Subcutaneous adipose tissue (tissue), 4 donors: Measurements from ENCODE around the gene ENTPD8. TPM values are rescaled to one million over a fixed set of nuclear protein-coding genes. Genes with fewer than 3 reads are reported as not detected.

Experiments
- CTCF ChIP-seq: fragments of 450-650 bp; IDR thresholded peaks from one replicate; pipeline ENCODE4 v1.5.1; 2016; ENCODE audit warnings: low read depth, mild to moderate bottlenecking, control low read depth, antibody characterized with exemption, moderate library complexity
- total RNA-seq, 4 donors: library from RNA; depleted of rRNA; stranded (reverse); fragments of >200 nt; gene quantifications; one replicate each; pipeline ENCODE4 v1.1.0, GENCODE V29; 2016

ENTPD8 gene
- total RNA-seq, 4 donors from 2014 or later, result not detected

GRCh38 chr9:137435980-137436760 lies 5.0 kb downstream of the ENTPD8 start:
- TF ChIP-seq CTCF, result no peak

- no peak for TF ChIP-seq CTCF
Measured at GRCh38 chr9:137435381-137435891, 5.7 kb downstream of the ENTPD8 start.

GRCh38 chr9:137434498-137435380 lies 6.4 kb downstream of the ENTPD8 start:
- no peak for TF ChIP-seq CTCF

- no peak for TF ChIP-seq CTCF
Measured at GRCh38 chr9:137433916-137434431, 7.2 kb downstream of the ENTPD8 start.

- TF ChIP-seq CTCF, result no peak
Measured at GRCh38 chr9:137433349-137433915, 7.7 kb downstream of the ENTPD8 start.

GRCh38 chr9:137432687-137433348 lies 8.3 kb downstream of the ENTPD8 start:
- no peak for TF ChIP-seq CTCF
